NCI-H1417 treated with DMSO at 0.1 percent for 48 hours (cell line): ENCODE measurements around the gene MYO15A.

Source experiments
- DNase-seq: peaks from one replicate; lab custom pipeline; 2025; lab: John Stamatoyannopoulos, UW

The MYO15A gene

GRCh38 chr17:18129041-18129502, 20.5 kb downstream of the MYO15A start:
- no peak for DNase-seq

- DNase-seq: no peak
Measured at GRCh38 chr17:18132711-18133110, 24.2 kb downstream of the MYO15A start.

GRCh38 chr17:18136357-18136756, 27.8 kb downstream of the MYO15A start:
- DNase-seq: no peak

GRCh38 chr17:18138065-18138749, 29.7 kb downstream of the MYO15A start:
- no peak for DNase-seq

- DNase-seq: no peak
Measured at GRCh38 chr17:18139092-18139491, 30.5 kb downstream of the MYO15A start.

GRCh38 chr17:18139498-18139897, 30.9 kb downstream of the MYO15A start:
- no peak for DNase-seq

- DNase-seq: no peak
Measured at GRCh38 chr17:18139949-18140348, 31.4 kb downstream of the MYO15A start.

GRCh38 chr17:18140648-18141047, 32.1 kb downstream of the MYO15A start:
- DNase-seq: no peak

GRCh38 chr17:18141210-18141803, 32.8 kb downstream of the MYO15A start:
- no peak for DNase-seq

- no peak for DNase-seq
Measured at GRCh38 chr17:18142417-18142816, 33.9 kb downstream of the MYO15A start.

GRCh38 chr17:18143044-18143936, 34.7 kb downstream of the MYO15A start:
- no peak for DNase-seq

GRCh38 chr17:18144261-18144660, 35.7 kb downstream of the MYO15A start:
- DNase-seq: no peak

- no peak for DNase-seq
Measured at GRCh38 chr17:18144855-18145254, 36.3 kb downstream of the MYO15A start.

- no peak for DNase-seq
Measured at GRCh38 chr17:18145811-18146210, 37.3 kb downstream of the MYO15A start.

- DNase-seq: no peak
Measured at GRCh38 chr17:18146259-18146658, 37.7 kb downstream of the MYO15A start.

- no peak for DNase-seq
Measured at GRCh38 chr17:18146980-18147379, 38.4 kb downstream of the MYO15A start.

GRCh38 chr17:18148586-18148985, 40.0 kb downstream of the MYO15A start:
- DNase-seq: no peak

- DNase-seq: no peak
Measured at GRCh38 chr17:18151290-18151689, 42.7 kb downstream of the MYO15A start.

- DNase-seq: no peak
Measured at GRCh38 chr17:18155179-18155578, 46.6 kb downstream of the MYO15A start.

- no peak for DNase-seq
Measured at GRCh38 chr17:18156171-18156975, 47.8 kb downstream of the MYO15A start.

- no peak for DNase-seq
Measured at GRCh38 chr17:18156976-18157280, 48.4 kb downstream of the MYO15A start.

GRCh38 chr17:18157354-18157985, 48.9 kb downstream of the MYO15A start:
- DNase-seq: no peak
